D721Med (cell line): Measurements from ENCODE around the gene ZCCHC7.
"Not testable (repeated sequence)": the region's sequence is repeated elsewhere in the genome, so short reads cannot be mapped to it uniquely, and the experiment has no call there.

Experiments
- DNase-seq: peaks from one replicate; pipeline ENCODE4 v3.0.0; 2011; ENCODE audit warnings: low spot score; ENCODE audit not compliant: insufficient read length
- FAIRE-seq: peaks from 2 replicates; lab custom pipeline; 2011; peaks lifted over from hg19 to GRCh38; lab: Jason Lieb, UNC
- CTCF ChIP-seq: IDR thresholded peaks from 2 replicates; pipeline ENCODE4 v1.5.1; 2012; ENCODE audit warnings: mild to moderate bottlenecking, control low read depth; ENCODE audit not compliant: insufficient read depth; ENCODE audit errors: missing control alignments

ZCCHC7 gene

GRCh38 chr9:37392272-37392671, 271.9 kb downstream of the ZCCHC7 start:
- FAIRE-seq (no peak), DNase-seq (no peak)
- no peak for TF ChIP-seq CTCF

GRCh38 chr9:37395229-37395628, 274.9 kb downstream of the ZCCHC7 start:
- FAIRE-seq, result no peak
- DNase-seq, result no peak
- TF ChIP-seq CTCF, result no peak

- FAIRE-seq (no peak), DNase-seq (no peak)
- TF ChIP-seq CTCF, result no peak
Observed at GRCh38 chr9:37395663-37396062, 275.3 kb downstream of the ZCCHC7 start.

- not testable (repeated sequence) for DNase-seq, FAIRE-seq
Observed at GRCh38 chr9:37397948-37398347, 277.6 kb downstream of the ZCCHC7 start.

- FAIRE-seq, result no peak
- no peak for TF ChIP-seq CTCF
Observed at GRCh38 chr9:37398464-37399025, 278.2 kb downstream of the ZCCHC7 start.

DNA sequence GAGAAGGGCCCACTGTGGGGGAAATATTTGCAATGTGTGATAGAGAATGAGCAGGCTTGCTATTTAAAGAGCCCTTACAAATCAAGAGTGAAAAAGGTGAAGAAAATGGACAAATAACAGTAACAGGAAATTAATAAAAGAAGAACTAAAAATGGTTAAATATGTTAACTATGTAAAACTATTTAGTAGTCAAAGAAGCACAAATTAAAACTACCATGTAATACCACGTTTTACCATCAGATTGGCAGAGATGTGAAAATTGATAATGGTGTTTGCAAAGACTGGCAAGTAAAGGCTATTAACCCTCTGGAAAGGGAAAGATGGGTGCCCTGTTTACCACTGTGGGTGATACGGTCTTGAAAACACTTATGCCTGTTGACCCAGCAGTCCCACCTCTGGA, 279.0 kb downstream of the ZCCHC7 start:
- no peak for FAIRE-seq

More at GRCh38 chr9:37398464-37399025, 278.2 kb downstream of the ZCCHC7 start:
- DNase-seq, result no peak

GRCh38 chr9:37404590-37404989, 284.2 kb downstream of the ZCCHC7 start:
- FAIRE-seq (no peak), DNase-seq (no peak)
- no peak for TF ChIP-seq CTCF

More for the DNA sequence above, 279.0 kb downstream of the ZCCHC7 start:
- no peak for TF ChIP-seq CTCF
- DNase-seq, result no peak

- no peak for FAIRE-seq
- no peak for TF ChIP-seq CTCF
- no peak for DNase-seq
Observed at GRCh38 chr9:37405350-37405749, 285.0 kb downstream of the ZCCHC7 start.
